Liver (tissue), 9 donors: ENCODE data around the gene ABCA8. TPM values are rescaled to one million over a fixed set of nuclear protein-coding genes. Genes with fewer than 3 reads are reported as not detected.
A peak's percentile ranks its signal among the peaks of the same experiment; 100 is the strongest.

Experiments
- DNase-seq: peaks from one replicate; pipeline ENCODE4 v3.0.0-alpha.2; 2017; ENCODE audit warnings: low spot score
- H3K27ac ChIP-seq, 2 donors: one replicate each; pipeline ENCODE4 v1.7.0; 2013; ENCODE audit warnings: inconsistent platforms in 2 of 2, low read length in 2 of 2, control low read depth in 1 of 2, low read depth in 1 of 2, mild to moderate bottlenecking in 1 of 2
- H3K27me3 ChIP-seq, 4 donors: one replicate each; pipeline versions ENCODE4 v1.6.1 to v1.7.0; 2013; ENCODE audit warnings: low read length in 3 of 4, inconsistent platforms in 1 of 4, mild to moderate bottlenecking in 1 of 4, moderate library complexity in 1 of 4; ENCODE audit not compliant: control insufficient read depth in 4 of 4, insufficient read depth in 4 of 4
- H3K36me3 ChIP-seq, 4 donors: one replicate each; pipeline versions ENCODE4 v1.6.1 to v1.7.0; 2013; ENCODE audit warnings: low read length in 3 of 4, mild to moderate bottlenecking in 3 of 4, low read depth in 1 of 4, moderate library complexity in 1 of 4; ENCODE audit not compliant: control insufficient read depth in 4 of 4, insufficient read depth in 3 of 4
- H3K4me1 ChIP-seq, 4 donors: one replicate each; pipeline versions ENCODE4 v1.6.1 to v1.7.0; 2013; ENCODE audit warnings: low read length in 3 of 4, mild to moderate bottlenecking in 3 of 4, moderate library complexity in 1 of 4; ENCODE audit not compliant: control insufficient read depth in 4 of 4, insufficient read depth in 4 of 4
- H3K4me3 ChIP-seq, 3 donors: one replicate each; pipeline versions ENCODE4 v1.6.1 to v1.7.0; 2013; ENCODE audit warnings: low read length in 3 of 3, control low read depth in 1 of 3, low read depth in 1 of 3, mild to moderate bottlenecking in 1 of 3
- H3K9ac ChIP-seq, 2 donors: one replicate each; pipeline ENCODE4 v1.7.0; 2013; ENCODE audit warnings: low read length in 2 of 2, mild to moderate bottlenecking in 2 of 2, moderate library complexity in 2 of 2, control low read depth in 1 of 2, low read depth in 1 of 2
- H3K9me3 ChIP-seq, 4 donors: one replicate each; pipeline versions ENCODE4 v1.6.1 to v1.7.0; 2013; ENCODE audit warnings: low read length in 3 of 4; ENCODE audit not compliant: control insufficient read depth in 4 of 4
- EGR1 ChIP-seq, 2 donors: IDR thresholded peaks; 2 replicates each; pipeline ENCODE4 v1.6.1; 2016 to 2018; ENCODE audit warnings: antibody characterized with exemption in 2 of 2, low read depth in 2 of 2
- FOXA1 ChIP-seq: IDR thresholded peaks from 2 replicates; pipeline ENCODE4 v1.6.1; 2016; ENCODE audit warnings: antibody characterized with exemption
- FOXA2 ChIP-seq: IDR thresholded peaks from 2 replicates; pipeline ENCODE4 v1.6.1; 2016; ENCODE audit warnings: antibody characterized with exemption
- GABPA ChIP-seq, 2 donors: IDR thresholded peaks in 1 of 2; conservative IDR thresholded peaks in 1 of 2; 2 replicates each; pipeline ENCODE4 v1.6.1; 2016; ENCODE audit warnings: antibody characterized with exemption in 2 of 2, mild to moderate bottlenecking in 1 of 2, moderate library complexity in 1 of 2
- HNF4A ChIP-seq, 2 donors: conservative IDR thresholded peaks; 2 replicates each; pipeline ENCODE4 v1.6.1; 2016; ENCODE audit warnings: antibody characterized with exemption in 2 of 2, mild to moderate bottlenecking in 2 of 2
- HNF4G ChIP-seq: IDR thresholded peaks from 2 replicates; pipeline ENCODE4 v1.6.1; 2016; ENCODE audit warnings: antibody characterized with exemption
- JUND ChIP-seq, 2 donors: IDR thresholded peaks; 2 replicates each; pipeline ENCODE4 v1.6.1; 2016; ENCODE audit warnings: antibody characterized with exemption in 2 of 2
- NR2F2 ChIP-seq: IDR thresholded peaks from 2 replicates; pipeline ENCODE4 v1.6.1; 2016; ENCODE audit warnings: antibody characterized with exemption
- RAD21 ChIP-seq, 2 donors: IDR thresholded peaks; 2 replicates each; pipeline ENCODE4 v1.6.1; 2016; ENCODE audit warnings: antibody characterized with exemption in 2 of 2, mild to moderate bottlenecking in 2 of 2
- REST ChIP-seq: IDR thresholded peaks from 2 replicates; pipeline ENCODE4 v1.6.1; 2016; ENCODE audit warnings: antibody characterized with exemption, mild to moderate bottlenecking
- RXRA ChIP-seq, 2 donors: IDR thresholded peaks; 2 replicates each; pipeline ENCODE4 v1.6.1; 2017 to 2018; ENCODE audit warnings: antibody characterized with exemption in 2 of 2, mild to moderate bottlenecking in 1 of 2
- SP1 ChIP-seq: IDR thresholded peaks from 2 replicates; pipeline ENCODE4 v1.6.1; 2018; ENCODE audit warnings: antibody characterized with exemption, mild to moderate bottlenecking
- TAF1 ChIP-seq: conservative IDR thresholded peaks from 2 replicates; pipeline ENCODE4 v1.6.1; 2016; ENCODE audit warnings: antibody characterized with exemption, mild to moderate bottlenecking
- YY1 ChIP-seq: IDR thresholded peaks from 2 replicates; pipeline ENCODE4 v1.6.1; 2016; ENCODE audit warnings: antibody characterized with exemption, mild to moderate bottlenecking
- ZBTB33 ChIP-seq: IDR thresholded peaks from 2 replicates; pipeline ENCODE4 v1.6.1; 2016; ENCODE audit warnings: antibody characterized with exemption
- WGBS: extraction: QIAGEN DNeasy Blood & Tissue Kit; methylation state at CpG from one replicate; pipeline ENCODE4 v1.1.7; 2013; 5-methylcytosine and 5-hydroxymethylcytosine counted together
- polyA plus RNA-seq, 2 donors: library from polyadenylated mRNA; stranded (reverse) in 1 of 2; unstranded in 1 of 2; fragments of 200-250 nt in 1 of 2; fragments of >200 nt in 1 of 2; fragmentation: Nextera tagmentation in 1 of 2; extraction: Ambion mirVana in 1 of 2; gene quantifications; one replicate each; pipeline versions ENCODE4 v1.2.1 to v1.2.3, GENCODE V29; 2013 to 2015
- total RNA-seq, 2 donors: library from RNA; depleted of rRNA; stranded (reverse); fragments of >200 nt; gene quantifications; one replicate each; pipeline ENCODE4 v1.2.3, GENCODE V29; 2014
- TF ChIP-seq, protein P1 (sequence below): IDR thresholded peaks from 2 replicates; pipeline ENCODE4 v1.6.1; 2016; ENCODE audit warnings: antibody characterized with exemption
- TF ChIP-seq, protein P2 (sequence below): IDR thresholded peaks from 2 replicates; pipeline ENCODE4 v1.6.1; 2016; ENCODE audit warnings: antibody characterized with exemption
- TF ChIP-seq, protein P3 (sequence below): fragments of 150-350 bp; IDR thresholded peaks from 2 replicates; pipeline ENCODE4 v1.5.1; 2017; ENCODE audit warnings: improper control_type of control experiment, low read depth, low read length; ENCODE audit not compliant: missing input control
- donor health status: healthy.
- donor health status: healthy.
- donor health status: healthy.
- donor health status: healthy.
- donor health status: healthy.

Gene ABCA8
- total and polyA plus RNA-seq, 4 donors: 9.3 to 72.2 (median 14.0) TPM

GRCh38 chr17:68820825-68821481 is 134.2 kb downstream of the ABCA8 start:
- H3K4me1 ChIP-seq: peaks cover 6 to 53% (median 37%) of the 10 kb centered on the region in 4 donors

More at GRCh38 chr17:68820825-68821481, 134.2 kb downstream of the ABCA8 start:
- peak overlapping the region; percentile 83 to 86 for H3K27ac ChIP-seq
- TF ChIP-seq GABPA (IDR thresholded peaks at IDR 0.05 in 1 of 2, conservative IDR thresholded peaks at IDR 0.05 in 1 of 2) (no peak), SP1 (peak; percentile 96), REST (peak; percentile 49), TAF1 (peak; percentile 16), JUND (IDR thresholded peaks at IDR 0.05) (peak; percentile 74 to 84), HNF4G (peak; percentile 78), RAD21 (IDR thresholded peaks at IDR 0.05) (peak in 1 of 2 donors; percentile 67), EGR1 (IDR thresholded peaks at IDR 0.05; ENCODE audit: low read depth in 2 of 2) (peak in 1 of 2 donors; percentile 69), FOXA2 (peak; percentile 1), NR2F2 (peak; percentile 55), YY1 (peak; percentile 91), HNF4A (conservative IDR thresholded peaks at IDR 0.05) (peak; percentile 94 to 95), ZBTB33 (peak; percentile 94), FOXA1 (peak; percentile 66), RXRA (IDR thresholded peaks at IDR 0.05) (peak; percentile 95 to 97)
- TF ChIP-seq, protein P1, sequence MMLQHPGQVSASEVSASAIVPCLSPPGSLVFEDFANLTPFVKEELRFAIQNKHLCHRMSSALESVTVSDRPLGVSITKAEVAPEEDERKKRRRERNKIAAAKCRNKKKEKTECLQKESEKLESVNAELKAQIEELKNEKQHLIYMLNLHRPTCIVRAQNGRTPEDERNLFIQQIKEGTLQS: peak; percentile 58
- TF ChIP-seq, protein P2, sequence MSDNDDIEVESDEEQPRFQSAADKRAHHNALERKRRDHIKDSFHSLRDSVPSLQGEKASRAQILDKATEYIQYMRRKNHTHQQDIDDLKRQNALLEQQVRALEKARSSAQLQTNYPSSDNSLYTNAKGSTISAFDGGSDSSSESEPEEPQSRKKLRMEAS: peak; percentile 86
- TF ChIP-seq, protein P3, sequence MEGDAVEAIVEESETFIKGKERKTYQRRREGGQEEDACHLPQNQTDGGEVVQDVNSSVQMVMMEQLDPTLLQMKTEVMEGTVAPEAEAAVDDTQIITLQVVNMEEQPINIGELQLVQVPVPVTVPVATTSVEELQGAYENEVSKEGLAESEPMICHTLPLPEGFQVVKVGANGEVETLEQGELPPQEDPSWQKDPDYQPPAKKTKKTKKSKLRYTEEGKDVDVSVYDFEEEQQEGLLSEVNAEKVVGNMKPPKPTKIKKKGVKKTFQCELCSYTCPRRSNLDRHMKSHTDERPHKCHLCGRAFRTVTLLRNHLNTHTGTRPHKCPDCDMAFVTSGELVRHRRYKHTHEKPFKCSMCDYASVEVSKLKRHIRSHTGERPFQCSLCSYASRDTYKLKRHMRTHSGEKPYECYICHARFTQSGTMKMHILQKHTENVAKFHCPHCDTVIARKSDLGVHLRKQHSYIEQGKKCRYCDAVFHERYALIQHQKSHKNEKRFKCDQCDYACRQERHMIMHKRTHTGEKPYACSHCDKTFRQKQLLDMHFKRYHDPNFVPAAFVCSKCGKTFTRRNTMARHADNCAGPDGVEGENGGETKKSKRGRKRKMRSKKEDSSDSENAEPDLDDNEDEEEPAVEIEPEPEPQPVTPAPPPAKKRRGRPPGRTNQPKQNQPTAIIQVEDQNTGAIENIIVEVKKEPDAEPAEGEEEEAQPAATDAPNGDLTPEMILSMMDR: no peak
- H3K27me3 ChIP-seq: no peaks in the 10 kb centered on the region
- no peaks in the 10 kb centered on the region for H3K9me3 ChIP-seq
- peak overlapping the region in 1 of 2 donors; percentile 1 for H3K9ac ChIP-seq
- WGBS: 31% methylated on average over 8 of the region's 8 CpGs
- no peaks in the 10 kb centered on the region for H3K36me3 ChIP-seq
- H3K4me3 ChIP-seq: no peak overlapping the region
- DNase-seq: no peak
